ENCODE data around the gene APOL5.
"Not testable (repeated sequence)": the region's sequence is repeated elsewhere in the genome, so short reads cannot be mapped to it uniquely, and the experiment has no call there.

Gene APOL5, protein sequence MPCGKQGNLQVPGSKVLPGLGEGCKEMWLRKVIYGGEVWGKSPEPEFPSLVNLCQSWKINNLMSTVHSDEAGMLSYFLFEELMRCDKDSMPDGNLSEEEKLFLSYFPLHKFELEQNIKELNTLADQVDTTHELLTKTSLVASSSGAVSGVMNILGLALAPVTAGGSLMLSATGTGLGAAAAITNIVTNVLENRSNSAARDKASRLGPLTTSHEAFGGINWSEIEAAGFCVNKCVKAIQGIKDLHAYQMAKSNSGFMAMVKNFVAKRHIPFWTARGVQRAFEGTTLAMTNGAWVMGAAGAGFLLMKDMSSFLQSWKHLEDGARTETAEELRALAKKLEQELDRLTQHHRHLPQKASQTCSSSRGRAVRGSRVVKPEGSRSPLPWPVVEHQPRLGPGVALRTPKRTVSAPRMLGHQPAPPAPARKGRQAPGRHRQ

DNA sequence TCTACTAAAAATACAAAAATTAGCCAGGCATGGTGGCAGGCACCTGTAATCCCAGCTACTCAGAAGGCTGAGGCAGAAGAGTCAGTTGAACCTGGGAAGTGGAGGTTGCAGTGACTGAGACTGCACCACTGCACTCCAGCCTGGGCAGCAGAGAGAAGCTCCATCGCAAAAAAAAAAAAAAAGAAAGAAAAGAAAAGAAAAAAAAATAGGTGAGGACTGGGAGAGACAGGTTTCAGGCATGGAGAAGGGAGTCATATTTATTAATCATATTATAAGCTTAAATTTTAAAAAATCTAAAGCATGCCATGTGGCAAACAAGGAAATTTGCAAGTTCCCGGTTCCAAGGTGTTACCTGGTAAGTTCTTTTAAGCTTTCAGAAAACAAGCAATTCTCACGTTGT is at the start of gene APOL5:
TSS of gene APOL5 (plus strand) at position 301 of the 400 bp plus-strand sequence. CDS start at position 301, 0 bp downstream.
- Mint-ChIP-seq H3K36me3 (ENCODE audit: low read depth) (no peaks in the 10 kb centered on the region), H3K27me3 (peaks cover 11% of the 10 kb centered on the region), H3K9me3 (peaks cover 5% of the 10 kb centered on the region), H3K4me3 (no peak within 1 kb of the TSS), H3K27ac (no peak within 1 kb of the TSS), H3K4me1 (ENCODE audit: low read depth) (no peaks in the 10 kb centered on the region)
- no peak for DNase-seq

- Mint-ChIP-seq H3K36me3 (ENCODE audit: low read depth) (peaks cover 32% of the 10 kb centered on the region), H3K9me3 (peaks cover 40% of the 10 kb centered on the region), H3K27ac (no peak overlapping the region), H3K4me1 (ENCODE audit: low read depth) (peaks cover 17% of the 10 kb centered on the region), H3K4me3 (no peak overlapping the region), H3K27me3 (no peaks in the 10 kb centered on the region)
- no peak for DNase-seq
Observed at GRCh38 chr22:35674335-35674734, 43.3 kb upstream of the APOL5 start.

DNA sequence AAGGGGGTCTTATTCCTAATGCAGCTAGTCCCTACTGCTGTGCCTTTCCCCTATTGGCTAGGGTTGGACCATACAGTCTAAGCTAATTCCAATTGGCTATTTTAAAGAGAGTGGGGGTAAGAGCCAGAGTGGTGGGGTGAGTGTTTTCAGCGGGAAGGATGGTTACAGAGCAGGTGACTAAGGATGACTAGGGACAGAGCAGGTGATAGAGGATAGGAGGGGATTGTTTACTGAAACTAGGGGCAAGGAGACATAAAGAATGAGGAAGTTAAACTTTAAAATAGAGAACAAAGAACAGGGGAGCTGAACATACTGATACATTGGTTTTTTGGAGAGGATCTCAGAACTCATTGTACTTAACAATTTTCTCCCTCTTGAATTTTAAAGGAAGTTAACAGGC is 41.6 kb upstream of the APOL5 start:
- peaks cover 33% of the 10 kb centered on the region for H3K4me1 Mint-ChIP-seq (ENCODE audit: low read depth)
- H3K4me3 Mint-ChIP-seq, H3K27me3 Mint-ChIP-seq, DNase-seq, H3K27ac Mint-ChIP-seq: not testable (repeated sequence)
- H3K36me3 Mint-ChIP-seq (ENCODE audit: low read depth), result peaks cover 38% of the 10 kb centered on the region
- H3K9me3 Mint-ChIP-seq, result peaks cover 43% of the 10 kb centered on the region

GRCh38 chr22:35677460-35678187 is 40.0 kb upstream of the APOL5 start:
- H3K27ac Mint-ChIP-seq, result no peak overlapping the region
- no peaks in the 10 kb centered on the region for H3K27me3 Mint-ChIP-seq
- H3K4me3 Mint-ChIP-seq, result no peak overlapping the region
- peaks cover 36% of the 10 kb centered on the region for H3K36me3 Mint-ChIP-seq (ENCODE audit: low read depth)
- no peak for DNase-seq
- H3K9me3 Mint-ChIP-seq, result peaks cover 47% of the 10 kb centered on the region
- peaks cover 34% of the 10 kb centered on the region for H3K4me1 Mint-ChIP-seq (ENCODE audit: low read depth)

- H3K27me3 Mint-ChIP-seq, result no peaks in the 10 kb centered on the region
- no peak for DNase-seq
- peak overlapping the region; percentile 79 for H3K27ac Mint-ChIP-seq
- H3K9me3 Mint-ChIP-seq, result peaks cover 42% of the 10 kb centered on the region
- H3K4me1 Mint-ChIP-seq (ENCODE audit: low read depth), result peaks cover 34% of the 10 kb centered on the region
- peaks cover 36% of the 10 kb centered on the region for H3K36me3 Mint-ChIP-seq (ENCODE audit: low read depth)
- H3K4me3 Mint-ChIP-seq, result no peak overlapping the region
Observed at GRCh38 chr22:35678836-35679235, 38.8 kb upstream of the APOL5 start.

DNA sequence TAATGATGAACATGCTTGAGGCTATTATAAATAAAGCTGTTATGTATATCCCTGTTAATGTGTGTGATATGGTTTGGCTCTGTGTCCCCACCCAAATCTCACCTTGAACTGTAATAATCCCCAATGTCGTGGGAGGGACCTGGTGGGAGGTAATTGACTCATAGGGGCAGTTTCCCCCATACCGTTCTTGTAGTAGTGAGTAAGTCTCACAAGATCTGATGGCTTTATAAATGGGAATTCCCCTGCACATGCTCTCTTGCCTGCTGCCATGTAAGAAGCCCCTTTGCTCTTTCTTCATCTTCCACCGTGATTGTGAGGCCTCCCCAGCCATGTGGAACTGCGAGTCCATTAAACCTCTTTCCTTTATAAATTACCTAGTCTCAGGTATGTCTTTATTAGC is 38.2 kb upstream of the APOL5 start:
- peak; percentile 65 for DNase-seq
- Mint-ChIP-seq H3K4me3 (peak overlapping the region; percentile 14), H3K27ac (peak overlapping the region; percentile 79)

GRCh38 chr22:35681454-35682052 is 36.1 kb upstream of the APOL5 start:
- H3K27me3 Mint-ChIP-seq, result no peaks in the 10 kb centered on the region
- no peak overlapping the region for H3K27ac Mint-ChIP-seq
- H3K36me3 Mint-ChIP-seq (ENCODE audit: low read depth), result peaks cover 20% of the 10 kb centered on the region
- H3K4me3 Mint-ChIP-seq, result no peak overlapping the region
- H3K4me1 Mint-ChIP-seq (ENCODE audit: low read depth), result peaks cover 34% of the 10 kb centered on the region
- H3K9me3 Mint-ChIP-seq, result peaks cover 28% of the 10 kb centered on the region
- DNase-seq, result no peak

More for the DNA sequence above, 38.2 kb upstream of the APOL5 start:
- not testable (repeated sequence) for H3K27me3 Mint-ChIP-seq
- Mint-ChIP-seq H3K36me3 (ENCODE audit: low read depth) (peaks cover 36% of the 10 kb centered on the region), H3K4me1 (ENCODE audit: low read depth) (peaks cover 34% of the 10 kb centered on the region), H3K9me3 (peaks cover 42% of the 10 kb centered on the region)

- Mint-ChIP-seq H3K27ac (no peak overlapping the region), H3K27me3 (no peaks in the 10 kb centered on the region), H3K9me3 (peaks cover 18% of the 10 kb centered on the region), H3K36me3 (ENCODE audit: low read depth) (peaks cover 14% of the 10 kb centered on the region), H3K4me1 (ENCODE audit: low read depth) (peaks cover 25% of the 10 kb centered on the region), H3K4me3 (no peak overlapping the region)
- DNase-seq, result no peak
Observed at GRCh38 chr22:35683560-35683959, 34.1 kb upstream of the APOL5 start.

GRCh38 chr22:35684270-35684700 is 33.4 kb upstream of the APOL5 start:
- peaks cover 7% of the 10 kb centered on the region for H3K36me3 Mint-ChIP-seq (ENCODE audit: low read depth)
- H3K4me1 Mint-ChIP-seq (ENCODE audit: low read depth), result peaks cover 18% of the 10 kb centered on the region
- no peak for DNase-seq
- no peak overlapping the region for H3K27ac Mint-ChIP-seq
- H3K27me3 Mint-ChIP-seq, result no peaks in the 10 kb centered on the region
- H3K9me3 Mint-ChIP-seq, result peaks cover 11% of the 10 kb centered on the region
- no peak overlapping the region for H3K4me3 Mint-ChIP-seq

- no peak for DNase-seq
- no peaks in the 10 kb centered on the region for H3K27me3 Mint-ChIP-seq
- no peak overlapping the region for H3K4me3 Mint-ChIP-seq
- no peak overlapping the region for H3K27ac Mint-ChIP-seq
- peaks cover 9% of the 10 kb centered on the region for H3K9me3 Mint-ChIP-seq
- peaks cover 5% of the 10 kb centered on the region for H3K36me3 Mint-ChIP-seq (ENCODE audit: low read depth)
- peaks cover 13% of the 10 kb centered on the region for H3K4me1 Mint-ChIP-seq (ENCODE audit: low read depth)
Observed at GRCh38 chr22:35684732-35685131, 32.9 kb upstream of the APOL5 start.

DNA sequence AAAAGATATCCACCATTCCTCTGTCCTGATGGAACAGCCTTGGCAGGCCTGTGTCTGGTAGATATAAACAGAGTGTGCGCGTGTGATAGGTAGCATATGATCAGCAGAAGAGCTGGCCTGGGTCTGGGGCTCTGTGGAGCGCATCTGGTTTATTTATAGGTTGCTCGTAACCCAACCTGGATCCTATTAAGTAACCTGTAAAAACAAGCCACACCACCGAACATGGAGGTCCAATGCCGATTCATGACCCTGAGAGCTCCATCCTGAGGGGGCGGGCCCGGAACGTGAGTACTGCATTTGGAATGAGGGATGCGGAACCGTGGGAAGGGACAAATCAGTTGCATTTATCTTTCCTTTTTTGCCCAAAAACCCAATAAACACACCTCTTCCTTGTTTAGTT is 31.9 kb upstream of the APOL5 start:
- Mint-ChIP-seq H3K27me3 (no peaks in the 10 kb centered on the region), H3K27ac (no peak overlapping the region), H3K36me3 (ENCODE audit: low read depth) (peaks cover 2% of the 10 kb centered on the region), H3K9me3 (peaks cover 8% of the 10 kb centered on the region), H3K4me3 (no peak overlapping the region), H3K4me1 (ENCODE audit: low read depth) (peaks cover 6% of the 10 kb centered on the region)
- no peak for DNase-seq

DNA sequence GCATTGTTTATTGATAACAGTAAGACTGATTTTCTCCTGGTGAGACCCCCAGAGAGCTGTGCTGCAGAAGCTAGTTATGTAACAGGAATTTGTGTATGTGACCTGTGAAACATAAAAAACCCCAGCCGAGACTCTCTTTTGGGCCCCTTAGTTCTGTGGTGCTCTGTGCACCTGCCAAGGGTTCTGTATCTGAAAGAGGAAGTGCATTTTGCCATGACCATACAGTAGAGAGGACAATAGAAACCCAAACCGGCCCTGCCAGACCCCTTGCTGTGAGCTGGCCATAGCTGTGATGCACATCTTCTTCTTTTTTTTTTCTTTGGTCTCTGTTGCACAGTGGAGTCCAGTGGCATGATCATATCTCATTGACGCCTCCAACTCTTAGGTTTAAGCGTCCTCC is 31.4 kb upstream of the APOL5 start:
- no peak overlapping the region for H3K4me3 Mint-ChIP-seq
- H3K27ac Mint-ChIP-seq, result no peak overlapping the region
- peaks cover 6% of the 10 kb centered on the region for H3K9me3 Mint-ChIP-seq
- no peaks in the 10 kb centered on the region for H3K27me3 Mint-ChIP-seq
- no peak for DNase-seq
- H3K36me3 Mint-ChIP-seq (ENCODE audit: low read depth), result no peaks in the 10 kb centered on the region
- peaks cover 3% of the 10 kb centered on the region for H3K4me1 Mint-ChIP-seq (ENCODE audit: low read depth)

GRCh38 chr22:35687461-35687860 is 30.2 kb upstream of the APOL5 start:
- no peaks in the 10 kb centered on the region for H3K36me3 Mint-ChIP-seq (ENCODE audit: low read depth)

GRCh38 chr22:35688913-35689675 is 28.6 kb upstream of the APOL5 start:
- no peaks in the 10 kb centered on the region for H3K27me3 Mint-ChIP-seq
- DNase-seq, result no peak
- H3K9me3 Mint-ChIP-seq, result no peaks in the 10 kb centered on the region
- no peak overlapping the region for H3K4me3 Mint-ChIP-seq
- no peak overlapping the region for H3K27ac Mint-ChIP-seq
- peaks cover 2% of the 10 kb centered on the region for H3K4me1 Mint-ChIP-seq (ENCODE audit: low read depth)
- H3K36me3 Mint-ChIP-seq (ENCODE audit: low read depth), result no peaks in the 10 kb centered on the region

More at GRCh38 chr22:35687461-35687860, 30.2 kb upstream of the APOL5 start:
- no peak for DNase-seq
- no peaks in the 10 kb centered on the region for H3K27me3 Mint-ChIP-seq
- H3K4me1 Mint-ChIP-seq (ENCODE audit: low read depth), result peaks cover 2% of the 10 kb centered on the region
- no peaks in the 10 kb centered on the region for H3K9me3 Mint-ChIP-seq
- H3K27ac Mint-ChIP-seq, result no peak overlapping the region
- H3K4me3 Mint-ChIP-seq, result no peak overlapping the region
